ENCODE data around the gene BDKRB1. TPM values are rescaled to one million over a fixed set of nuclear protein-coding genes. Genes with fewer than 3 reads are reported as not detected.

The BDKRB1 gene
- total RNA-seq = not detected in 2 replicates
- long read RNA-seq = 0 reads

- H3K4me1 Mint-ChIP-seq (ENCODE audit: low read depth) = no peaks in the 10 kb centered on the region
- no peak for DNase-seq (ENCODE audit: low spot score, unreplicated experiment)
- H3K4me3 Mint-ChIP-seq (ENCODE audit: low read depth) = no peak within 1 kb of the TSS
- H3K36me3 Mint-ChIP-seq (ENCODE audit: insufficient read depth) = no peaks in the 10 kb centered on the region
- TF ChIP-seq, protein P1, sequence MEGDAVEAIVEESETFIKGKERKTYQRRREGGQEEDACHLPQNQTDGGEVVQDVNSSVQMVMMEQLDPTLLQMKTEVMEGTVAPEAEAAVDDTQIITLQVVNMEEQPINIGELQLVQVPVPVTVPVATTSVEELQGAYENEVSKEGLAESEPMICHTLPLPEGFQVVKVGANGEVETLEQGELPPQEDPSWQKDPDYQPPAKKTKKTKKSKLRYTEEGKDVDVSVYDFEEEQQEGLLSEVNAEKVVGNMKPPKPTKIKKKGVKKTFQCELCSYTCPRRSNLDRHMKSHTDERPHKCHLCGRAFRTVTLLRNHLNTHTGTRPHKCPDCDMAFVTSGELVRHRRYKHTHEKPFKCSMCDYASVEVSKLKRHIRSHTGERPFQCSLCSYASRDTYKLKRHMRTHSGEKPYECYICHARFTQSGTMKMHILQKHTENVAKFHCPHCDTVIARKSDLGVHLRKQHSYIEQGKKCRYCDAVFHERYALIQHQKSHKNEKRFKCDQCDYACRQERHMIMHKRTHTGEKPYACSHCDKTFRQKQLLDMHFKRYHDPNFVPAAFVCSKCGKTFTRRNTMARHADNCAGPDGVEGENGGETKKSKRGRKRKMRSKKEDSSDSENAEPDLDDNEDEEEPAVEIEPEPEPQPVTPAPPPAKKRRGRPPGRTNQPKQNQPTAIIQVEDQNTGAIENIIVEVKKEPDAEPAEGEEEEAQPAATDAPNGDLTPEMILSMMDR (IDR thresholded peaks at IDR 0.05; ENCODE audit: unreplicated experiment) = no peak
- no peak within 1 kb of the TSS for H3K27ac Mint-ChIP-seq
- peaks cover 28% of the 10 kb centered on the region for H3K27me3 Mint-ChIP-seq
- H3K9me3 Mint-ChIP-seq (ENCODE audit: low read depth) = peaks cover 2% of the 10 kb centered on the region
Measured at GRCh38 chr14:96255501-96256366, at the start of gene BDKRB1. Gene BDKRB1 (plus strand): TSS chr14:96256210. CDS start chr14:96263683, 7,473 bp downstream.

DNA sequence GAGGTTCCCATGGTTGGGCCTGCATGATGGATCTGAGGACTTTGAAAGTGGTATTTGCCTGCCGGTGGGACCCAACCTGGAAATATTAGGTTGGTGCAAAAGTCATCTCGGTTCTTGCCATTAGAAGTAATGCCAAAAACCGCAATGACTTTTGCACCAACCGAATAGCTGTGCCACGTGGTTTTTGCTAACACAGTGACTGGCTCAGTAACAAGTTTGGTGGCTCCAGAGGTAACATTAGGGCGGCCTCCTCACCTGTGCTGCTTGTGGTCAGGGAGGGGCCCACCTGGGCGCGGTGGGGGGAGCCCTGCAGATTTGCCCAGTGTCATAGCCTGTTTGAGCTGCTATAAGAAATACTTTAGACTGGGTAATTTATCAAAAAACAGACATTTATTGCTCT is 49.5 kb upstream of the BDKRB1 start:
- TF ChIP-seq, protein P1 (IDR thresholded peaks at IDR 0.05; ENCODE audit: unreplicated experiment) = no peak
- peaks cover 8% of the 10 kb centered on the region for H3K4me1 Mint-ChIP-seq (ENCODE audit: low read depth)
- H3K36me3 Mint-ChIP-seq (ENCODE audit: insufficient read depth) = no peaks in the 10 kb centered on the region
- H3K27me3 Mint-ChIP-seq = peaks cover 36% of the 10 kb centered on the region
- no peaks in the 10 kb centered on the region for H3K9me3 Mint-ChIP-seq (ENCODE audit: low read depth)
- no peak overlapping the region for H3K27ac Mint-ChIP-seq
- H3K4me3 Mint-ChIP-seq (ENCODE audit: low read depth) = no peak overlapping the region
- DNase-seq (ENCODE audit: low spot score, unreplicated experiment) = no peak

GRCh38 chr14:96207686-96208085 is 48.3 kb upstream of the BDKRB1 start:
- TF ChIP-seq, protein P1 (IDR thresholded peaks at IDR 0.05; ENCODE audit: unreplicated experiment) = no peak
- DNase-seq (ENCODE audit: low spot score, unreplicated experiment) = no peak
- H3K36me3 Mint-ChIP-seq (ENCODE audit: insufficient read depth) = no peaks in the 10 kb centered on the region
- H3K4me3 Mint-ChIP-seq (ENCODE audit: low read depth) = no peak overlapping the region
- peaks cover 7% of the 10 kb centered on the region for H3K9me3 Mint-ChIP-seq (ENCODE audit: low read depth)
- peaks cover 8% of the 10 kb centered on the region for H3K4me1 Mint-ChIP-seq (ENCODE audit: low read depth)
- peaks cover 29% of the 10 kb centered on the region for H3K27me3 Mint-ChIP-seq
- no peak overlapping the region for H3K27ac Mint-ChIP-seq

DNA sequence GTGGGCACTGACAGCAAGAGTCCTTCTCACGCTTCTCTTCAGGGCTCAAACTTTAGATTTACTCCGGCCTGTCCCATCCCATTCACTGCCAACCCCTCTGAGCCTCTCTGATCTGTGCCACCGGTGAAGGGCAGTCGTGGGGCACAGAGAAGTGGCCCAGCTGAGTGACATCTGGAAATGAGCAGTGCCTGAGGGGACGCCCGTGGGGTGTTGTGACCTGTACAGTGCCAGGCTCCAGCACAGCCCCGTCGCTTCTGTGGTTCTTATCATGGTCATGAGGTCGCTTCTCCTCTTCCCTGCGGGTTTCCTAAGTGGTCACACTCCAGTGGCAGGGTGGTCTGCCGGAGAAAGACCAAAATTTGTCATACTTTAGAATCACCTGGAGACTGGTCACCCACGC is 47.3 kb upstream of the BDKRB1 start:
- Mint-ChIP-seq H3K4me3 (ENCODE audit: low read depth) (no peak overlapping the region), H3K9me3 (ENCODE audit: low read depth) (peaks cover 7% of the 10 kb centered on the region), H3K4me1 (ENCODE audit: low read depth) (peaks cover 8% of the 10 kb centered on the region), H3K36me3 (ENCODE audit: insufficient read depth) (no peaks in the 10 kb centered on the region), H3K27ac (no peak overlapping the region), H3K27me3 (peaks cover 19% of the 10 kb centered on the region)
- DNase-seq (ENCODE audit: low spot score, unreplicated experiment) = no peak
- TF ChIP-seq, protein P1 (IDR thresholded peaks at IDR 0.05; ENCODE audit: unreplicated experiment) = no peak

GRCh38 chr14:96212140-96212539 is 43.9 kb upstream of the BDKRB1 start:
- Mint-ChIP-seq H3K36me3 (ENCODE audit: insufficient read depth) (no peaks in the 10 kb centered on the region), H3K9me3 (ENCODE audit: low read depth) (peaks cover 7% of the 10 kb centered on the region), H3K4me3 (ENCODE audit: low read depth) (no peak overlapping the region), H3K4me1 (ENCODE audit: low read depth) (no peaks in the 10 kb centered on the region), H3K27ac (no peak overlapping the region), H3K27me3 (peaks cover 12% of the 10 kb centered on the region)
- no peak for DNase-seq (ENCODE audit: low spot score, unreplicated experiment)
- TF ChIP-seq, protein P1 (IDR thresholded peaks at IDR 0.05; ENCODE audit: unreplicated experiment) = no peak
